HL-60 (cell line): ENCODE data around the gene C9orf72.

Experiments used
- CTCF ChIP-seq: IDR thresholded peaks from one replicate; pipeline ENCODE4 v1.5.1; 2011; ENCODE audit warnings: low read length, control low read depth, inconsistent platforms; ENCODE audit not compliant: insufficient read depth
- GABPA ChIP-seq: IDR thresholded peaks from 2 replicates; pipeline ENCODE4 v1.6.1; 2012; ENCODE audit warnings: low read depth
- POLR2AphosphoS5 ChIP-seq: IDR thresholded peaks from 2 replicates; pipeline ENCODE4 v1.6.1; 2012; ENCODE audit warnings: low read depth
- REST ChIP-seq: IDR thresholded peaks from 2 replicates; pipeline ENCODE4 v1.6.1; 2012; ENCODE audit warnings: low read depth; ENCODE audit not compliant: insufficient replicate concordance
- SPI1 ChIP-seq: IDR thresholded peaks from 2 replicates; pipeline ENCODE4 v1.6.1; 2012; ENCODE audit warnings: low read depth, mild to moderate bottlenecking, borderline replicate concordance

GRCh38 chr9:27622693-27623340 is 49.5 kb upstream of the C9orf72 start:
- TF ChIP-seq CTCF, result no peak
- TF ChIP-seq POLR2AphosphoS5, result no peak
- TF ChIP-seq REST, result no peak
- TF ChIP-seq GABPA, result no peak
- TF ChIP-seq SPI1, result peak; percentile 10; the same call in 1 of the 2 replicates
